ENCODE data around the gene MS4A15. TPM values are rescaled to one million over a fixed set of nuclear protein-coding genes. Genes with fewer than 3 reads are reported as not detected.
"Not testable (repeated sequence)": the region's sequence is repeated elsewhere in the genome, so short reads cannot be mapped to it uniquely, and the experiment has no call there.

Gene MS4A15
- total RNA-seq, 1 experiment from 2014 or later = not detected

GRCh38 chr11:60750911-60751310 lies 5.8 kb upstream of the MS4A15 start:
- H3K27me3 Mint-ChIP-seq (ENCODE audit: unreplicated experiment) = peaks cover 23% of the 10 kb centered on the region
- DNase-seq = no peak
- intact Hi-C loops (cut with micrococcal nuclease; ENCODE audit: unreplicated experiment) = no loop called here
- H3K27ac Mint-ChIP-seq (ENCODE audit: unreplicated experiment) = no peak overlapping the region
- no peak overlapping the region for H3K4me3 Mint-ChIP-seq (ENCODE audit: low read depth, unreplicated experiment)
- H3K36me3 Mint-ChIP-seq (ENCODE audit: insufficient read depth, unreplicated experiment) = no peaks in the 10 kb centered on the region
- CTCF ChIA-PET = no interaction called here
- no TSS peak for BruUV-seq (replicated peaks)
- H3K9me3 Mint-ChIP-seq (ENCODE audit: low read depth, unreplicated experiment) = peaks cover 3% of the 10 kb centered on the region
- H3K4me1 Mint-ChIP-seq (ENCODE audit: low read depth, unreplicated experiment) = no peaks in the 10 kb centered on the region
- TF ChIP-seq CTCF (IDR thresholded peaks at IDR 0.05; ENCODE audit: unreplicated experiment) = no peak

- no peak for TF ChIP-seq CTCF (IDR thresholded peaks at IDR 0.05; ENCODE audit: unreplicated experiment)
- CTCF ChIA-PET = interaction anchor here (0.7 to 1.2 kb wide), 2 partner anchors 22 to 240 kb away, joined by 3 read pairs; no protein-coding TSS in a partner anchor
- H3K9me3 Mint-ChIP-seq (ENCODE audit: low read depth, unreplicated experiment) = no peaks in the 10 kb centered on the region
- peaks cover 41% of the 10 kb centered on the region for H3K27me3 Mint-ChIP-seq (ENCODE audit: unreplicated experiment)
- DNase-seq = no peak
- intact Hi-C loops (cut with micrococcal nuclease; ENCODE audit: unreplicated experiment) = no loop called here
- no peak overlapping the region for H3K4me3 Mint-ChIP-seq (ENCODE audit: low read depth, unreplicated experiment)
- H3K27ac Mint-ChIP-seq (ENCODE audit: unreplicated experiment) = no peak overlapping the region
- BruUV-seq (replicated peaks) = no TSS peak
- H3K36me3 Mint-ChIP-seq (ENCODE audit: insufficient read depth, unreplicated experiment) = no peaks in the 10 kb centered on the region
- H3K4me1 Mint-ChIP-seq (ENCODE audit: low read depth, unreplicated experiment) = no peaks in the 10 kb centered on the region
Observed at GRCh38 chr11:60753309-60753708, 3.4 kb upstream of the MS4A15 start.

GRCh38 chr11:60754887-60755286 lies 1.8 kb upstream of the MS4A15 start:
- BruUV-seq (replicated peaks) = no TSS peak
- intact Hi-C loops (cut with micrococcal nuclease; ENCODE audit: unreplicated experiment) = no loop called here
- Mint-ChIP-seq H3K27ac (ENCODE audit: unreplicated experiment) (no peak overlapping the region), H3K4me1 (ENCODE audit: low read depth, unreplicated experiment) (no peaks in the 10 kb centered on the region), H3K9me3 (ENCODE audit: low read depth, unreplicated experiment) (no peaks in the 10 kb centered on the region), H3K4me3 (ENCODE audit: low read depth, unreplicated experiment) (no peak overlapping the region), H3K27me3 (ENCODE audit: unreplicated experiment) (peaks cover 57% of the 10 kb centered on the region), H3K36me3 (ENCODE audit: insufficient read depth, unreplicated experiment) (no peaks in the 10 kb centered on the region)
- CTCF ChIA-PET = interaction anchor here (0.7 kb wide), 1 partner anchor 12 kb away, joined by 5 read pairs; no protein-coding TSS in a partner anchor
- DNase-seq = no peak
- no peak for TF ChIP-seq CTCF (IDR thresholded peaks at IDR 0.05; ENCODE audit: unreplicated experiment)

DNA sequence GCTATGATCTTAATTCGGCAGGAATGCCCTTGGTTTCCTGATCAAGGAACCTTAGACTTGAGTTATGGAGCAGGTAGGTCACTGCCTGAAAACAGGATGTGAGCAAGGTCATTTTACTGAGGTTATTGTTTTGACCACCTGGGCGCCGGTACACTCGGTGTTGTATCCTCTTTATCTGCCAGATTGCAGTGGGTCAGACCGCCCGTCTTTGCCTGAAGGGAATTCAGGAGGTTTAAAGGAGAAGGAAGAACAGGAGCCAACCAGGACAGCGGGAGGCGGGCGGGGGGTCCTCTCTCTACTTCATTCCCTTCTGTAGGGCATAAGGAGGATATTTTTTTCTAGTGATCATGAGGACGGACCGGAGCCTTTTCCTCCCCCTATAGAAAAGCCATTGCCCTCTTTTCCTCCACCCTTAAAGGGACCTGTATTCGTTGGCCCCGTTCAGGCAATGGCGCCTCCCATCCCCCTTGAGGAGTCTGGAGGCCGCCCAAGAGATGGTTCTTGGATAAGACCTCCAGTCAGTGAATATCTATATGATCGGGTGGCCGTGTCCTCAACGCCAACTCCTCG lies 649 bp downstream of the MS4A15 start:
- no peak for TF ChIP-seq CTCF (IDR thresholded peaks at IDR 0.05; ENCODE audit: unreplicated experiment)
- no peak overlapping the region for H3K4me3 Mint-ChIP-seq (ENCODE audit: low read depth, unreplicated experiment)
- intact Hi-C loops (cut with micrococcal nuclease; ENCODE audit: unreplicated experiment) = no loop called here
- H3K27ac Mint-ChIP-seq (ENCODE audit: unreplicated experiment) = no peak overlapping the region
- no peak for DNase-seq
- no TSS peak for BruUV-seq (replicated peaks)
- H3K36me3 Mint-ChIP-seq (ENCODE audit: insufficient read depth, unreplicated experiment) = no peaks in the 10 kb centered on the region
- no peaks in the 10 kb centered on the region for H3K4me1 Mint-ChIP-seq (ENCODE audit: low read depth, unreplicated experiment)
- CTCF ChIA-PET = interaction anchor here (0.6 to 1.1 kb wide), 2 partner anchors 18 to 134 kb away, joined by 3 read pairs; no protein-coding TSS in a partner anchor
- peaks cover 70% of the 10 kb centered on the region for H3K27me3 Mint-ChIP-seq (ENCODE audit: unreplicated experiment)
- H3K9me3 Mint-ChIP-seq (ENCODE audit: low read depth, unreplicated experiment) = no peaks in the 10 kb centered on the region

DNA sequence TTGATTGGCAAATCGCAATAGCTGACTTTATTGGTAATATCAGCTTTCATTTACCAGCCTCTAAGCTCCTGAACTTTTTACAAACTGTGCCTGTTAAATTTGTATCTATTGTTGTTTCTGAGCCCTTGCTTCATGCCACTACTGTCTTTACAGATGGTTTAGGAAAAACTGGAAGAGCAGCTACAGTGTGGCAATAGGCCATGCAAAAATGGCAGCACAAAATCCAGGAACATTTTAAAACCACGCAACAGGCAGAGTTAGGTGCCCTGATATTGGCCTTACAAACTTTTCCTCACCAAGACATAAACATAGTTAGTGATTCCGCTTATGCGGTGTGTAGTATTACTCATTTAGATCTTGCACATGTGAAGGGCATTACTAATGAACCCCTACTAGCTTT lies 2.0 kb downstream of the MS4A15 start:
- BruUV-seq (replicated peaks); H3K36me3 Mint-ChIP-seq (ENCODE audit: insufficient read depth, unreplicated experiment); DNase-seq; CTCF ChIA-PET; H3K4me3 Mint-ChIP-seq (ENCODE audit: low read depth, unreplicated experiment); H3K4me1 Mint-ChIP-seq (ENCODE audit: low read depth, unreplicated experiment); intact Hi-C loops (cut with micrococcal nuclease; ENCODE audit: unreplicated experiment); H3K9me3 Mint-ChIP-seq (ENCODE audit: low read depth, unreplicated experiment); H3K27ac Mint-ChIP-seq (ENCODE audit: unreplicated experiment): not testable (repeated sequence)
- H3K27me3 Mint-ChIP-seq (ENCODE audit: unreplicated experiment) = peaks cover 59% of the 10 kb centered on the region

DNA sequence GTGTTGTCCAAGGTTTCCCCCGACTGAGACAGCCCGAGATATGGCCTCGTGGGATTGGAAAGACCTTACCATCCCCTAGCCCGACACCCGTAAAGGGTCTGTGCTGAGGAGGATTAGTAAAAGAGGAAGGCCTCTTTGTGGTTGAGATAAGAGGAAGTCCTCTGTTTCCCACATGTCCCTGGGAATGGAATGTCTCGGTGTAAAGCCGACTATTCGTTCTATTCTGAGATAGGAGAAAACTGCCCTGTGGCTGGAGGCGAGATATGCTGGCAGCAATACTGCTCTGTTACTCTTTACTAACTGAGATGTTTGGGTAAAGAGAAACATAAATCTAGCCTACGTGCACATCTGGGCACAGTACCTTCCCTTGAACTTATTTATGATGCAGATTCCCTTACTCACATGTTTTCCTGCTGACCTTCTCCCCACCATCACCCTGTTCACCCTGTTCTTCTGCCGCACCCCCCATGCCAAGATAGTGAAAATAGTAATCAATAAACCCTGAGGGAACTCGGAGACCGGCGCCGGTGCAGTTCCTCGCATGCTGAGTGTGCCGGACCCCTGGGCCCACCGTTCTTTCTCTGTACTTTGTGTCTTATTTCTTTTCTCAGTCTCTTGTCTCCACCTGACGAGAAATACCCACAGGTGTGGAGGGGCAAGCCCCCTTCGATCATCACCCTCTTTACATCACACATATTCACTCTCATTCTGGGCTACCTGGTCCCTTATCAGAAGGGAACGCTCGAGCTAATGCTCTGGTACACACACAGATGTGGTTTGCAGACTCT lies 3.0 kb downstream of the MS4A15 start:
- H3K27ac Mint-ChIP-seq (ENCODE audit: unreplicated experiment); DNase-seq; H3K9me3 Mint-ChIP-seq (ENCODE audit: low read depth, unreplicated experiment); H3K4me1 Mint-ChIP-seq (ENCODE audit: low read depth, unreplicated experiment); CTCF ChIA-PET; BruUV-seq (replicated peaks); intact Hi-C loops (cut with micrococcal nuclease; ENCODE audit: unreplicated experiment); H3K4me3 Mint-ChIP-seq (ENCODE audit: low read depth, unreplicated experiment); H3K36me3 Mint-ChIP-seq (ENCODE audit: insufficient read depth, unreplicated experiment): not testable (repeated sequence)
- H3K27me3 Mint-ChIP-seq (ENCODE audit: unreplicated experiment) = peaks cover 66% of the 10 kb centered on the region
